GM12874 (cell line): ENCODE results near the gene GDI1.

ENCODE experiments used
- TF ChIP-seq, protein P1 (sequence below): IDR thresholded peaks from 2 replicates; pipeline ENCODE4 v1.5.1; 2011; ENCODE audit warnings: low read depth, mild to moderate bottlenecking, control low read depth, low read length, moderate library complexity; ENCODE audit not compliant: insufficient read depth

The GDI1 gene

DNA sequence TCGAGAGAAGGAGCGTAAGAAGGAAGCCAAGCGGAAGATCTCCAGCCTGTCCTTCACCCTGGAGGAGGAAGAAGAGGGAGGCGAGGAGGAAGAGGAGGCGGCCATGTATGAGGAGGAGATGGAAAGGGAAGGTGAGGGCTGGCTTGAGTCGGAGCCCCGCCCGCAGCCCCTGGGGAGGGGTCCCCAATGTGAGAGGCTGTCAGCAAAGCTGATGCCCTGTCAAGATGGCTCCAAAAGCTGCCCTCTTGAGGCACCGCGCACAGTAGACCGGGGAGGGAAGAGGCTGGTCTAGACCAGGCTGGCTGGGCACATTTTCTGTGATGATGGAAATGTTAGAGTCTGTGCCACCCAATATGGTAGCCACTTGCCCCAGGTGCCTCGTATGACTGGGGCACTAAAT is 9.5 kb downstream of the GDI1 start:
- TF ChIP-seq, protein P1, sequence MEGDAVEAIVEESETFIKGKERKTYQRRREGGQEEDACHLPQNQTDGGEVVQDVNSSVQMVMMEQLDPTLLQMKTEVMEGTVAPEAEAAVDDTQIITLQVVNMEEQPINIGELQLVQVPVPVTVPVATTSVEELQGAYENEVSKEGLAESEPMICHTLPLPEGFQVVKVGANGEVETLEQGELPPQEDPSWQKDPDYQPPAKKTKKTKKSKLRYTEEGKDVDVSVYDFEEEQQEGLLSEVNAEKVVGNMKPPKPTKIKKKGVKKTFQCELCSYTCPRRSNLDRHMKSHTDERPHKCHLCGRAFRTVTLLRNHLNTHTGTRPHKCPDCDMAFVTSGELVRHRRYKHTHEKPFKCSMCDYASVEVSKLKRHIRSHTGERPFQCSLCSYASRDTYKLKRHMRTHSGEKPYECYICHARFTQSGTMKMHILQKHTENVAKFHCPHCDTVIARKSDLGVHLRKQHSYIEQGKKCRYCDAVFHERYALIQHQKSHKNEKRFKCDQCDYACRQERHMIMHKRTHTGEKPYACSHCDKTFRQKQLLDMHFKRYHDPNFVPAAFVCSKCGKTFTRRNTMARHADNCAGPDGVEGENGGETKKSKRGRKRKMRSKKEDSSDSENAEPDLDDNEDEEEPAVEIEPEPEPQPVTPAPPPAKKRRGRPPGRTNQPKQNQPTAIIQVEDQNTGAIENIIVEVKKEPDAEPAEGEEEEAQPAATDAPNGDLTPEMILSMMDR, result no peak

DNA sequence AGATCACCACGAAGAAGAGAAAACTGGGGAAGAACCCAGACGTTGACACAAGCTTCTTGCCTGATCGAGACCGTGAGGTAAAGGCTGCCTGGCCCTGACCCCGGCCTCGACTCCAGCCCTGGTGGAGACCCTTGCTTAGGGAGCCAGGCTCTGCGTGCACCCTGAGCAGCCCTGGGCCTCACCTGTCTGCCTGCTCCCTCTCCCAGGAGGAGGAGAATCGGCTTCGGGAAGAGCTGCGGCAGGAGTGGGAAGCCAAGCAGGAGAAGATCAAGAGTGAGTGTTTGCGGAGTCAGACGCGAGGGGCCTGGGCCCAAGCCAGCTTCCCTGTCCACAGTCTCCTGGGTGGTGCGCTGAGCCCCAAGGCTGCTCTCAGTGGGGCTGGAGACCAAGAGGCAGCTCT is 11.5 kb downstream of the GDI1 start:
- TF ChIP-seq, protein P1, result no peak

DNA sequence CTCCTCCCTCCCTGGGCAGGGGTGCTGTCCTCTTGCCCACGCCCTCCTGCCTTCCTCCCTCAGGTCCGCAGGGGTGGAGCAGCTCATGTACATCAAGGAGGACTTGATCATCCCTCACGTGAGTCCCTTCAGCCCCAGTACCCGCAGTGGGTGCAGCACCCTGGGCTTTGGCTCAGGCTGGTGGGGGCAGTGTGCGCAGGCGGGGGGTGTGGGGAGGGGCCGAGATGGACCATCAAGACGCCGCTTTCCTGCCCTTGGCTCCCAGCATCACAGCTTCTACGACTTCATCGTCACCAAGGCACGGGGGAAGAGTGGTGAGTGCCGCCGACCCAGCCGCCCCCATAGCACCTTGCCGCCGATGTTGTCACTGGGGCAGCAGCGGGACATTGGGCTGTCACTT is 12.7 kb downstream of the GDI1 start:
- TF ChIP-seq, protein P1, result no peak

DNA sequence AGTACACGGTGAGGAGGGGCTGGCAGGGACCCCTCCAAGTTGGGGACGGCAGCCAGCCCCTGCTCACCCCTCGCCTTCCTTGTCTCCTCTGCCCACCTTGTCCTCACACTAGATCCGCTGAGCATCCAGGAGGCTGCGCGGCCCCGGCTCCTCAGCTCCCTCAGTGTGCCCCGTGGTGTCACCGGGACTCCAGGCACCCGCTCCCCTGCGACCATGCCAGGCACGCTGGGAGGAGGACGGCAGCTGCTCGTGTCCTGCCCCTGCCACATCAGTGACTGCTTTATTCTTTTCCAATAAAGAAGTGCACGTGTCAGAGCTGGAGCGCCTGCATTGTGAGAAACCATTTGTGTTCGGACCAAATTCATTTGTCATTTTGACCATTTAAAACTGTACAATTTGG is 13.4 kb downstream of the GDI1 start:
- TF ChIP-seq, protein P1, result no peak

DNA sequence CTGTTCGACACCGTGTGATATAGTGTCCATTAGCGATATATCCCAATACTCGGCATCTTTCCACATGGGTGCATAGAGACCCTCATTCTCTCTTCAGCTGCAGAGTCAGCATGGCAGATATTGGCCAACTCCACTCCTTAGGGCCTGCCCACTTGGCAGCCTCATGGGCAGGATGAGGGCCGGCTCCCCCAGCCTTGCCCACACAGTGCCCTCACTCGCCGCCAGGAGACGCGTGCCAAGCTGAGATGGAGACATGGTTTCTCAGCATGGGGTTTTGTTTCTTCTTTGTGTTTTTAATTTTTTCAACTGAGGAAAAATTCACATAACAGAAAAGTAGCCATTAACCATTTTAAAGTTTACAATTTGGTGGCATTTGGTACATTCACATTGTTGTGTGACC is 15.9 kb downstream of the GDI1 start:
- TF ChIP-seq, protein P1, result no peak

DNA sequence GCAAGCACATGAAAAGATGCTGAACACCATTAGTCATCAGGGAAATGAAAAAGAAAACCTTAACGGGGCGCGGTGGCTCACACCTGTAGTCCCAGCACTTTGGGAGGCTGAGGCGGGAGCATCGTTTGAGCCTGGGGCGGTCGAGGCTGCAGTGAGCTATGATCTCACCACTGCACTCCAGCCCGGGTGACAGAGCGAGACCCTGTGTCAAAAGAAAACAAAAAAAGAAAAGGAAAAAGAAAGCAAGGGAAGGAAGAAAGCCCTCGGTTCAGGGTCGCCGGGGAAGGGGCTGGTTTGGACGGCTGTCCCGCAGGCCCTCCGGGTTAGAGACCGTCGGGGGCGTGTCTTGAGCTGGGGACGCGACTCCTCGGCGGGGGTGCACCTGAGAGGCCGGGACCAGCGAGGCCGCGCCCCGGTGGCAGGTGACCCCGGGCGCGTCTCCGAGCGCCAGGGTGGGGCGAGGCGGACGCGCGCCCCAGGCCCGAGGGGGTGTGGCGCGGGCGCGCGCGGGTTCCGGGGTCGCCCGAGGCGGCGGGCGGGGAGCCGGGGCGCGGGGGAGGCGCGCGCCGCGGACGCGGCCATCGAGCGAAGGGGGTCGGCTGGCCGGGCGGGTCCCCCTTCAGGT is 20.6 kb downstream of the GDI1 start:
- TF ChIP-seq, protein P1, result no peak

DNA sequence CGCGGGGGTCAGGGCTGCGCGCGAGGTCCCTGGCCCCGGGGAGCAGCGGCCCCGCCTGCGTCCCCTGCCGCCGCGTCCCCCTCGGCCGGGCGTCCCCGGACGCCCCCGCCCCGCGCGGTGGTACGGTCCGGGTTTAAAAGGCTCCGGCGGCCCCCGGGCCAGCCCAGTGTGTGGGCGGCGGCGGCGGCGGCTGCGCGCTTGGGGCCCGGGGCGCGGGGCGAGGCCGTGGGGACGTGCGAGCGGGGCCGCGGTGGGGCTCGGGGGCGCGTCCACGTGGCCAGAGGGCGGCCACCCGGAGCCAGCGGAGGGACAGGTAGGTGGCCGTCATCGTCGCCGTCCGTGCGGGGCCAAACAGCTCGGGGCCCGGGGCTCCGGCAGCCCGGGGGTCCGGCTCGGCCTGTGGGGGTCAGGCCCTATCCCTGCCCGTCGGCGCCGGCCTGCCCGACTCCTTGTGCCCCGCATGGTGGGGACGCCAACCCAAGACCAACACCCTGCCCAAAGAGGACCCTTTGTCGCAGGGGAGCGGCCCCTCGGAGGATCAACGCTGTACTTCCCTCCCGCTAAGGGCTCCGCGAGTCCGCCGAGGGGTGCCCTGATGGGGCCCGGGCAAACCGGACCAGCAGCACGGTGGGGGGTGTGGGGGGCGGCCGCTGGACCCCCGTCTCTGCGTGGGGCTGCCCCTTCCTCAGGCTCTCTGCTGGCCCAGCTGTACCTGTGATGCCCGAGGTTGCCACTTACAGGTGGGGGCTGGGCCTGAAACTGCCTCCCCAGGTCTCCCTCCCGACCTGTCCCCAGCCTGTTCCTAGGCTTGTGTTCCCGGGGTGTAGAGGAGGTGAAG is 21.4 kb downstream of the GDI1 start, which contains the start of gene PLXNA3:
Gene PLXNA3 (plus strand): TSS at position 166 of the 838 bp plus-strand sequence. CDS start 1,903 bp downstream, outside the sequence.
- TF ChIP-seq, protein P1, result no peak
